HG03460 (cell line): ENCODE data around the gene MASP1.
A peak's percentile ranks its signal among the peaks of the same experiment; 100 is the strongest.

Experiments used
- ATAC-seq: cut with Tn5 transposase; IDR thresholded peaks from one replicate; pipeline ENCODE4 v1.9.1; 2021; ENCODE audit not compliant: unreplicated experiment

MASP1 gene

GRCh38 chr3:187291512-187292132 lies at the start of gene MASP1:
MASP1 (minus strand) TSS chr3:187291737; CDS start chr3:187291632, 105 bp downstream.
- ATAC-seq: no peak

GRCh38 chr3:187340578-187340977 lies 49.0 kb upstream of the MASP1 start:
- no peak for ATAC-seq

GRCh38 chr3:187336322-187336721 lies 44.8 kb upstream of the MASP1 start:
- no peak for ATAC-seq

- ATAC-seq: no peak
These were observed 43.4 kb upstream of the MASP1 start for GRCh38 chr3:187334904-187335303.

- ATAC-seq: no peak
These were observed 37.2 kb upstream of the MASP1 start for GRCh38 chr3:187328691-187329090.

- no peak for ATAC-seq
These were observed 36.3 kb upstream of the MASP1 start for GRCh38 chr3:187327845-187328244.

- ATAC-seq: no peak
These were observed 34.1 kb upstream of the MASP1 start for GRCh38 chr3:187325632-187326031.

GRCh38 chr3:187323091-187323490 lies 31.6 kb upstream of the MASP1 start:
- no peak for ATAC-seq

GRCh38 chr3:187322291-187322690 lies 30.8 kb upstream of the MASP1 start:
- no peak for ATAC-seq

GRCh38 chr3:187321766-187322165 lies 30.2 kb upstream of the MASP1 start:
- ATAC-seq: no peak

GRCh38 chr3:187319699-187320302 lies 28.3 kb upstream of the MASP1 start:
- ATAC-seq: peak; percentile 78

GRCh38 chr3:187318819-187319616 lies 27.5 kb upstream of the MASP1 start:
- no peak for ATAC-seq

- no peak for ATAC-seq
These were observed 24.3 kb upstream of the MASP1 start for GRCh38 chr3:187315872-187316271.

GRCh38 chr3:187314176-187314575 lies 22.6 kb upstream of the MASP1 start:
- ATAC-seq: no peak

- ATAC-seq: no peak
These were observed 19.5 kb upstream of the MASP1 start for GRCh38 chr3:187310954-187311470.

- no peak for ATAC-seq
These were observed 18.7 kb upstream of the MASP1 start for GRCh38 chr3:187310226-187310625.

GRCh38 chr3:187305881-187306280 lies 14.3 kb upstream of the MASP1 start:
- no peak for ATAC-seq

- ATAC-seq: no peak
These were observed 8.1 kb upstream of the MASP1 start for GRCh38 chr3:187299611-187300010.

- ATAC-seq: no peak
These were observed 5.4 kb upstream of the MASP1 start for GRCh38 chr3:187296911-187297310.

- ATAC-seq: no peak
These were observed 4.5 kb upstream of the MASP1 start for GRCh38 chr3:187296058-187296457.

- ATAC-seq: no peak
These were observed 3.9 kb upstream of the MASP1 start for GRCh38 chr3:187295316-187296034.
